ENCODE data around the gene DEDD2.

Gene DEDD2

DNA sequence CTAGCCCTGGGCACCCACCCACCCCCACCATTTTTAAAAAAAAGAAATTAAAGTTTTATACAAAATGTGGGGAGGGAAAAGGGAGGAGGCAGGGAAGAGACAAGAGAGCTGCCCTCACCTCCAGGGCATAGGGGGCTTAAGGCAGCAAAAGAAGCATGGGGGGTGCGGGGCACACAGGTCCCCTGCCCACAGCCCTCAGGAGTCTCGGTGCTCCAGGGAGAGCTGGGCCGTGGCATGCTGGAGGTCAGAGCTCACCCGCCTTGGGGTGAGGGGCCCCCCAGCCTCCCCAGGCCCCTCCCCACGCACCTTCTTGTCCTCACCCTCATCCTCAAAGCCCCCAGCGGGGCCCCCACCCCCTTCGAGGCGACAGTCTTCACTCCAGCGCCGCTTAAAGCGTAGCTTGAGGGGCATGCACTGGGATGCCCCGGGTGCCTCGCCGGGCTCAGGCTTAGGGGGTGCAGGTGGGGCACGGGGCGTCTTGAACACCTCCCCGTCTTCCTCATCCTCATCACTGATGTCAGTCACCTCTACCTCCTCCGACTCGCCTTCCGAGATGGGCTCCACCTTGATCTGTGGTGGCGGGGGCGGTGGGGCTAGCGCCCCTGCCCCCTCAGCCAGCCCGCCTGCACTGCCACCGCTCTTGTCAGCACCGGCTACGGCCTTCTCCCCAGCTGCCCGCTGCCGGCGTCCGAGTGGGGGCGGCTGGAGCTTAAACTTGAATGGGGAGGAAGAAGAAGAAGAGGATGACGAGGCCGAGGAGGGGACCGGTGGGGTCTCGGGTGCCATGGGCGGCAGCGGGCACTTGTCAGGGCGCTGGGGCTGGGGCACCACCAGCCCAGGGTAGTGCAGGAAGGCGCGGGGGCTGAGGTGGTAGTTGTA lies 31.0 kb upstream of the DEDD2 start:
- no peak for DNase-seq (ENCODE audit: low spot score)

DNA sequence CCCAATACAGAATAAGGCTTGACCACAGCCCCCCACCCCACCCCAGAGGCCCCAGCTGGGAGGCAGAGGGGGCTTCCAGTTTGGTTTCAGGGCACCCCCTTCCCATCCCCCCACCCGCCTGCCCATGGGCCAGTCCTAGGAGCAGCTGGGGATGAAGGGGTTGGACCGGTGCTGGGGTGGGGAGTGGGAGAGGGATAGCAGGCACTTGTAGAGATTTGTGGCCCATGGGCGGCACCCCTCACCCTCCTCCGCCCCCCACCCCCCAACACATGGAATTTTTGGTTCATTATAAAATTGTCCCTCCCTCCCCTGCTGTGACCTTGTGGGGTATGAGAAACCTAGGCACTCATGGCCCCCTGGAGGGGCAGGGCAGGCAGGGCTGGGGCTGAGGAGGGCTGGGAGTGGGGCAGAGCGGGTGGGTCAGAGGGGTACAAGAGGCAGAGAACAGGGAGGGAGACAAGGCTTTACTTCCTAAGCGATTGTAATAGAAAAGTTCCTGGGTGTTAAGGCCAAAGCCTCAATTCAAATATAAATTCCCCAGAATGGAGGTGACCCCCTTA lies 30.2 kb upstream of the DEDD2 start:
- DNase-seq (ENCODE audit: low spot score), result no peak

DNA sequence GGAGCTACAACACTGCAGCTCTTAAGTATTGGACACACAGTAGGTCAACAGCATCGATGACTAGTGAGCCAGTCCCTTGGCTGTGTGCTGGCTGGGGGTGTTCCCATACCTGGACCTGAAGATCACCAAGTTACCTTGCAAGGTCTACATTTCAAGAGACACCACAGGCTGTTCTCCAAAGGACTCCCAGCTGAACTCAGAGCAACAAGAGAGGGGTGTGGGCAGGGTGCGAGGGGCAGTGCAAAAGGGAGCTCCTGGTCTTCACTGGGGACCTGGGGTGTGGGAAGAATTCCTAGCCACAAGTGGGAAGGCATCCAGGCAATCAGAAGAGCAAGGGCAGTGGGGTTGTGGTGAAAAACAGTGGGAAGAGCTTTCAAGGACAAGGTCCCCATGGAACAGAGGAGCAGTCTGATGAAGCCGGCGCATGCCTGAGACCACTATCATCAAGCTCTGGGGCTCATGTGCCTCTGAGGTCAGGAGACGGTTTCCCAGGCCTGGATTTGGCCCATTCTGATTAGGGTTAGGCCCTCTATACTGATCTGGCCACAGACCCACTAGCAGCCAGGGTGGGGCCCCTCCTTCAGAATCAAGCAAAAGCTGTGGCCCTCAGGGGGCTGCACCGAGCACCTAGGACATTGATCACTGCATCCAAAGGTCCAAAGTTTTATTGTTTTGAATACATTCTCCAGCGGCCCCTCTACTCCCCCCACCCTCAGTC lies 29.6 kb upstream of the DEDD2 start:
- no peak for DNase-seq (ENCODE audit: low spot score)

DNA sequence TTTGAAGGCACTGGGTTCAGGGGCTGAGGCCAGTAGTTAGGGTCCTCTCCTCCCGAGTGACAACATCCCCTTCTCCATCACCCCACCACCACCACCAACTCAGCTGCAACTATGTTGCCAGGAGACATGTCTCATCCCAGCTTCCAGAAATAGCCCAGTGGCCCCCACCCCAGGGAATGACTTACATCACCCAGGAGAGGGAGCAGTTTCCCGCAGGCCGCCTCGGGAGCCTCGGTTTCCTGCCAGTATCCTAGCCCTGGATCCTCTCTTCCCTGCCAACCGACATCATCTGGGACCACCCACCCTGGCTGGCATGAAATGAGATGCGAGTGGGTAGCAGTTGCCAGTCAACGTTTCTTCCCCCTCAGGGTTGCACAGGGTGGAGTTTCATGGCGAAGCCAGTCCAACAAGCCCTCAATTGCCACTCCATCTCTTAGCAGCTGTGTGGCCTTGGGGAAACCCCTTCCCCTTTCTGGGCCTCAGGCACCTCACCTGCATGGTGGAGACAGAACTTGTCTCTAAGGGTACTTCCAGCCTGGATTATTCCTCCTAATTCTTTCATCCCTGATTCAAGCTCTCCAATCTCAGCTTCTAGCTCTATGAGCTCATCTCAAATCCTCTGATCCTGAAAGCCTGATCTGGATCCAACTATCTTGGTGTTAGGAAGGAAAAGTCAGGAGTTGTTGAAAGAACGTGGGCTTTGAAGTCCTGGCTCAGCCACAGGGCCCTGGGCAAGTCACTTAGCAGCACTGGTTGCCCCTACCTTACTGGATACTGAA lies 28.9 kb upstream of the DEDD2 start:
- DNase-seq (ENCODE audit: low spot score), result peak; percentile 89

DNA sequence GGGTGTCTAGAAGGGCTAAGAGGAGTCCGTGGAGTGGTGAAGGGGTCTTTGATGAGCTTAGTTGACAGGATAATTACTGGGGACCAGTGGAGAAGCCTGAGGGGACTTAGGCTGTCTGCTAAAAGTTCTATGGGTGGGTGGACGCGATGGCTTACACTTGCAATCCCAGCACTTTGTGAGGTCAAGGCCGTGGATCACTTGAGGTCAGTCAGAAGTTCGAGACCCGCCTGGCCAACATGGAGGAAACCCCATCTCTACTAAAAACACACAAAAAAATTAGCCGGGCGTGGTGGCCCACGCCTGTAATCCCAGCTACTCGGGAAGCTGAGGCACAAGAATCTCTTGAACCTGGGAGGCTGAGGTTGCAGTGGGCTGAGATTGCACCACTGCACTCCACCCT lies 27.8 kb upstream of the DEDD2 start:
- no peak for DNase-seq (ENCODE audit: low spot score)

DNA sequence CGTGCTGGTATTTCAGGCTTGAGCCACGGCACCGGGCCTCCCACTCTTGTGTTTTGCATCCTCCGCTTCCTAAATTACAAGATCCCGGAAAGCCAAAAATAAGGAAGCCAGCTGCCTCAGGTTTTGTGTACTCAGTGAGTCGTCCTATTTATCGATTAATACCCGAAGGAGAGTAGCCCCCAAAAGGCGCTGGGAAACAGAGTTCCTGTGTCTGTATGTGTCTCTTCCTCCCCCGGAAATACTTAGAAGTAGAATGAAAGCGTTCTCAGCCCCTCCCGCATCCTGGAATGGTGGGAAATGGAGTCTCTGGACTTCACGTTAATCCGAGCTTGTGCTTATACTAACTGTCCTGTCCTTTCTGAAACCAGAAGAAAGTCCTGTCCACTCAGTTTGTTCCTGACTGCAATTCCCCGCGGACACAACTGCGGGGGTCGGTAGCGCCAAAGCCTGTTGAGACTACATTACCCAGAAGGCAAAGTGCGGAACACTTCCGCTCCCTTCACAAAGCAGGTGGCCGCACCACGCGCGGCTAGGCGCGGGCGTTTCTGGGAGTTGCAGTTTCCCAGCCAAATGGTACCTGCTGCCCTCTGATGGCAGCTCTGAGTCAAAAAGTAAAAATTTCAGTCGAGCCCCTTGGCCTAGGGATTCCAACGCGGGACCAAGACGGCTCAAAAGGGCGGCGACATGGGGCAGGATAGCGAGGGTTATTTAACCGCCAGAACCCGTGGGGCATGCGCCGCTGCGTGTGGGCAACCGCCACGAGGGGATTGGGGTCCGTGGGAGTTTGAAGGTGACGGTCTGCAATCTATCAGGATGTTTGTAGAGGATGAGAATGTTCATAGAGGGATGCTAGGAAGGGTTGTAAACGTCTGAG lies 27.1 kb upstream of the DEDD2 start:
- DNase-seq (ENCODE audit: low spot score), result peak; percentile 96

DNA sequence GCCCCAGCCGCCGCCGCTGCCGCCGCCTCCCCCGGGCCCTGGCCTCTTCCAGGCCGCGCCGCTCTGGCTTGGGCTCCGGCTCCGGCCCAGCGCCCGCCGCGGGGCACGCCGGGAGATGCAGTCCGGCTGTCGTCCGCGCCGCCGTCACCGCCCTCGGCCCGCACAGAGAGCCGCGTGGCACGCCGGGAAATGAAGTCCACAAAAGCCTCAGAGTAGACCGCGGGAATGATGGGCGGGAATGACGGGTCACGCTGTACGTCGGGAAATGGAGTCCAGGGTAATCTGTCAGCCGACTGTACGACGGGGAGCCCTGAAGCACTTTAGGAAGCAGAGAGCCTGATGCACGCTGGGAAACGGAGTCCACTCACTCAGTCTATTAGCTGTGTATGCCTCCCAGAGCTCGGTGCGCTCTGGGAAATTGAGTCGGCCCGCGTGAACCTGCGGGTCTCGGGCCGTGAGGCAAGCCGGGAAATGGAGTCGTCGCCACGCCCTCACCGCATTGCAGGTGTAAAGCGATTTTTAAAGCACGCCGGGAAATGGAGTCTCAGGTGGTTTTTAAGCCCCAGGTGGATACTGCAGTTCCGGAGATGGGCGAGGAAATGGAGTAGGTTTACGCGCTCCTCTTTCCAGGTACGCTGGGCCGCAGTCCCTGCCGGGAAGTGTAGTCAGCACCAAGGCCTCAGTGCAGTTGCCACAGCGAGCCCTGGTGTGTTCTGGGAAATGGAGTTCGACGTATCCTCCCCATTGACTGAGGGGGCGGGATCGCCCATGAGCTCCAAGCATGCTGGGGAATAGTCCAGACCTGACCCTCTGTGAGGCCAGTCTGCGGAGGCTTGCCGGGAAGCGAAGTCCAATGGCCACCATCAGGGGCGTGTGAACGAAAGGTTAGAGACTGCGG lies 25.3 kb upstream of the DEDD2 start, which contains the start of gene GSK3A:
Gene GSK3A, minus strand, starts transcription at position 91 of the 898 bp plus-strand sequence. CDS start 137 bp downstream, outside the sequence.
- DNase-seq (ENCODE audit: low spot score), result peak; percentile 100

DNA sequence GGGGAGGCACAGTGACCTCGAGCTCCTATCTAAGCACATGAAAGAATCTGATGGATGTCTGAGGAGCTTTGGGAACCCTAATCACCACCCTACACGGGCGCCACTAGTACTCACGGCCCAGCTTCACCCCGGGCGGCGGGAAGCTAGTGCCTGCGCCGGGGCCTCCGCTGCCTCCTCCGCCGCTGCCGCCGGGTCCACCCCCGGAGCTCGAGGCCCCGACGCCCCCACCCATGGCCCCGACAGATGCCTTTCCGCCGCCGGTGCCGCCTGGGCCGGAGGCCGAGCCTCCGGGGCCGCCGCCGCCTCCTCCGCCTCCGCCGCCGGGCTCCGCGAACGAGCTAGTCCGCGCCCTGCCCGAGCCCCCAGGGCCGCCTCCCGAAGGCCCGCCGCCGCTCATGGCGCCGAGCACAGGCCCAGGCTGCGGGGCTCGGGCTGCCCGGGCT lies 24.6 kb upstream of the DEDD2 start:
- no peak for DNase-seq (ENCODE audit: low spot score)

DNA sequence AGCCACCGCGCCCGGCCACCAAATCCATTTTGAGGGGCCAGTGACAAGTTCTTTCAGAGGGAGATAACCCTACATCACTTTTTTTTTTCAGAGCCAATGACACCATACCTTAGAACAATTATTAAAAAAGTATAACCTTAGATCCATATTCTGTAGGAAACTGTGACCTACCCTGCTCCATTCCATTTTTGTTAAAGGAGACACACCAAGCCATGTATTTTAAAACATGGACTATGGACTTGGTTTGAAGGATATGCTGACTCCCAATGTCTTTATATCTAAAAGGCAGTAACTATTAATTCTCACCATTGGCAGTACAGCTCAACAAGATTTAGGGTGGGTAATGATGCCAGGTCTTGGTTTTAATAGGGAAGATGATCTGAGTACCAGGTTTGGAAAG lies 23.8 kb upstream of the DEDD2 start:
- no peak for DNase-seq (ENCODE audit: low spot score)

DNA sequence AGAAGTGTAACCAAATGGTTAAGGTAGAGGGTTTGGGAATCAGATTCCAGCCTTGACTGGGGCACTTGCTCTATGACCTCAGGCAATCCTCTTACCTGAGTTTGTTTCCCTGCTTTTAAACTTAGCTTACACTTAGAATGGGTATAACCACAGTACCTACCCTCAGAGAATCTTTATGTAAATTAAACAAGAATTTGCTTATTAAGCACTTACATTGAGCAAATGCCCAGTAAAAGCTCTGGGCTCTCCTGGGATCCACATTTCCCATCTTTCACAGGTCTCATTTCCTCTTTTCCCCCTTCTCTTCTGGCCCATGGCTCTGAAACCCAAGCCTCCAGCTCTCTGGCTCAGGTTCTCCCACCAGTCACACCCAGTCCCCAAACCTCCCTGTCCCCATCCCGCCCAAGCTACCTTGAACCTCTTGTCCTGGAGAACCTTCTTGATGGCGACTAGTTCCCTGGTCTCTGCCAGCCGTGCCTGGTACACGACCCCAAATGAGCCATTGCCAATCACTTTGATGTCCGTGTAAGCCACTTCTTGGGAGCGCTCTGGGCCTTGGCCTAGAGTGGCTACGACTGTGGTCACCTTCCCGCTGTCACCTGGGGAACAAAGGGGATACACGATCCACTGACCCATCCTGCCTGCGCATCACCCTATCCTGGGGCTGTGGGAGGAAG lies 22.2 kb upstream of the DEDD2 start:
- DNase-seq (ENCODE audit: low spot score), result no peak

DNA sequence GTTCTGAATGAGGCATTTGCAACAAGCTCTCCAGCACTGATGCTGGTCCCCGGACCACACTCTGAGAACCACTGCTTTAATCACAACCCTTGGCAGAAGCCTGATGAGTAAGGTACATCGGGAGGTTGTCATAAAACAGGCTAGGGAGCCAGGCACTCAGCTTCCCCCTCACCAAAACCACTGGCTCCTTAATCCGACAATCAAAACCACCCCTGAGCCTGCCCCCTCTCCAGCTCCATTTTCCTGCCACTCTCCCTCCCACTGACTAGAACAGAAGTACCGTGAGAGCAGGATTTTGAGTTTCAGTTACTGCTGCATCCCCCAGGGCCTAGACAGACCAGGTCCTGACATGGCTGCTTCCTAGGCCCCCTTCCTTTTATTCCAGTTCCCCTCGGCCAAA lies 17.7 kb upstream of the DEDD2 start:
- no peak for DNase-seq (ENCODE audit: low spot score)

DNA sequence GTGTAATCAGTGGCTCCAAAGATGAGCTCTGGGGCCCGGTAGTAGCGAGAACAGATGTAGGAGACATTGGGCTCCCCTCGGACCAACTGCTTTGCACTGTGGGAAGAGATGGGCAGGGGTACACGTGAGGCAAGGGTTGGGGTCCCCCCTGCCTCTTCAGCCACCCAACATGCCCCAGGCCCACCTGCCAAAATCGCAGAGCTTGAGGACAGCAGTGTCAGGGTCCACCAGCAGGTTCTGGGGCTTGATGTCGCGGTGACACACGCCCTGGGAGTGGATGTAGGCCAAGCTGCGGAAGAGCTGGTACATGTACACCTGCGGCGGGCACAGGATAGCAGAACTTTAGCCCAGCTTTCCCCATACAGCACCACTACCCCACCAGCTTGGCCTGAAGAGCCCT lies 16.9 kb upstream of the DEDD2 start:
- DNase-seq (ENCODE audit: low spot score), result no peak

DNA sequence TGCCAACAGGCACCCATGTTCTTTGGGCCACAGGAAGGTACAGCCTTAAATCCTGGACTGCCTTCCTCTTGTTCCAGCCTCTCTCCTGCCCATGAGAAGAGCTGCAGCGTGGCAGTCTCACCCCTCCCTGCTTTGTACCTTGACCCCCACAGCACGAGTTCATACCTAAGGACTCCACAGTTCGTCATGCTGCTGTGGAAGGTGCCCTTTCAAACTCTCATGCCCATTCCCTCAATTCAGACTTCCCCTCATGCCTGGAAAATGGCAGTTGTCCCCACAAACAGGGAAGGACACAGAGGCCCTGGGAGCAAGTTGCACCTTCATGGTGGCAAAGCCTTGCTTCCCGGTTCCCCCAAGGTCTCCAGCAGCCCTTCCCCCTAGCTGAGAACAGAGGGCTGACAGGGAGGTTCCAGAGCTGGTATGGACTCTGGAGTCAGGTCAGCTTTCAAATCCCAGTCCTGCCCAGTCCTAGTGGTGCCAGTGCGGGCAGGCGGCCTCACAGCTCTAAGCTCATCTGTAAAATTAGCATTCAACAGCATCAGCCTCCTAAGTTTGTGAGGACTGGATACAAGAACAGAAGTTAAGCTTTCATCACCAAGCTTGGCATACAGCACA lies 16.3 kb upstream of the DEDD2 start:
- no peak for DNase-seq (ENCODE audit: low spot score)

DNA sequence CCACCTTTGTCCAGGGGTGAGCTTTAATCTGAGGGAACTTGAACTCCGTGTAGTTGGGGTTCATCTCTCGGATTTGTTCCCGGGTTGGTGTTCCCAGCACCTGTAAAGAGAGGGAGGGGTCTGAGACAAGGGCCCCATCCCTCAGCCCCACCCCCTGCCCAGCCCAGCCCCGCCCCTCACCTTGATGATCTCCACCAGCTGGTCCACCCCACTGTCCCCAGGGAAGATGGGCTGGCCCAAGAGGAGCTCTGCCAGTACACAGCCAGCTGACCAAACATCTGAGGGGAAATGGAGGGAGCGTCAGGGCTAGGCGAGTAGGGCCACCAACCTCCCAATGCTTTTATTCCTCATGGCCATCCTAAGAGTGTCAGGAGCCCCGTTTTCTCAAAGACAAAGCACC lies 15.6 kb upstream of the DEDD2 start:
- DNase-seq (ENCODE audit: low spot score), result no peak

DNA sequence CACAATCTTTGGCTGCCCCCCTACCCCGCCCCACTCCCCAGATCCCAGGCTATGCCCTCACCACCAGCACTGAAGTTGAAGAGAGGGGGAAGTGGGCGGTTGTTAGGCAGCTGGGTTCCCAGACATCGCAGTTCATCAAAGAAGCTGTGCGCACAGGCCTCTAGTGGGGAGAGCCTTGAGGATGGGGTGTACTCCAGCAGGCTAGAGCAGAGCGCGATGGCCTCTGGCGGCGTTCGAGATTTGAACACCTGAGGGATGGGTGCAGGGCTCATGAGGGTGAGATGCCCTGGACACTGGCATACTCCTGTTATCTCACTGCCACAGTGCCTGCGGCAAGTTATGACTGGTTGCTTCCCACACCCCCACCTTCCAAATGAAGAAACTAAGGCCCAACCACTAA lies 15.0 kb upstream of the DEDD2 start:
- no peak for DNase-seq (ENCODE audit: low spot score)

DNA sequence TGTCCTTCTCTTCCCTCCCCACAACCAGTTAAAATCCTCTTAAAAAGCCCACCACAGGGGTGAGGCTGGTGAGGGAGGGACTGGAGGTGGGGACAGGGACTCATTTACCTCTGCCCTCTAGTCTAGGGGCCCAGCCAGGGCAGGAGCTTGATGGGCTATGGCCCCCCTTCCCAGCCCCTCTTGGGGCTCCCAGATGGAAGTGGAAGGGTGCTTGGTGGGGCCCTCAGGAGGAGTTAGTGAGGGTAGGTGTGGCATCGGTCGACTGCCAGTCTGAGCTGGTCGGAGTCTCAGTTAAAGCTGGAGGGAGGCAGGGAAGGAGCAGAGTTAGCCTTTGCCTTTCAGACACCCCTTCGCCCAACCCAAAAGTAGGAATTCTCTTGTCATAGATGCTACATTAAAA lies 13.1 kb upstream of the DEDD2 start:
- DNase-seq (ENCODE audit: low spot score), result no peak

DNA sequence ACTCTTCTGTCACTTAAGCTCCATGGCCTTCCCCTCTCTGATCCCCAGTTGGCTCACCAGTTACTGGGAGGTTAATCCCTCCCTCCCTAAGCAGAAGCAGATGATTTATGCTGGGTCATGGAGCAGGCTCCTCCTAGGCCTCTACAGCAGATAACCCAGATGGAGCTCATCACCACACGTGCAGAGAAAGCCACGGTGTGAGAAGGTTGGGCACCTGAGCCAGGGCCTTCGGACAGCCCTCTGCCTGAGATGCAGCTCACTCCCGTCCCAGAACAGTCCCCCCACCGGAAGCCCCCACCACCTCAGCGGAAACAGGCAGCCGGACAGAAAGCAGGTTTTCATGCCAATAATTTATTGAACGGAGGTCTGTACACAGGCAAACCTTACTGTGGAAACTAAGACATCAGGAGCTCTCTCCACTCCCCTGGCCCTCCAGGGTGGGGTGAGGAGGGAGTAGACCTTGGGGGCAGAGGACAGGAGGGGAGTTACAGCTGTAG lies 12.4 kb upstream of the DEDD2 start:
- no peak for DNase-seq (ENCODE audit: low spot score)

DNA sequence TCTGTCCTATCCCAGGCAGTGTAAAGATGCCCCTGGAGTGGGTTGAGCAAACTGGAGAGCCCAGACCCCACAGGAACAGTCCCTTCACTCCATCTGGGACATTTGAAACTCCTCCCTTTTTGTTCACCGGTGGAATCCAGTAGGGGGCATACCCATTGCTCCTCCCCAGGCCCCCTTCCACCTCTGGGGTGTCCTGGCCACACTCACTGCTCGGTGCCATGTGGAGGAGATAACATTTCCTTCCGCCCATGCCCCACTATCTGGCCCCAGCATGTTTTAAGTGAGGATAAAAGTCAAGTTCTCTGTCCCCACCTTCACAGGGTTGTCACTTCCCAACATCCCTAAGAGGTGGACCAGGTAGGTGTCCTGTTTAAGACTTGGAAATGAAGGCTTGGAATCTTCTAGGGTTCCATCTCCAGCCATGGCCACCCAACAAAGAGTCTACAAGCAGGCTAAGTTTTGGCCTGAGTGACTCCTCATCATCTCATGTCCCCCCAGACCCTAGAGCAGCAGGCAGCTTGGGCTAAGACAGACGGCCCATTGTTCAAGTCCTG lies 11.9 kb upstream of the DEDD2 start:
- no peak for DNase-seq (ENCODE audit: low spot score)

DNA sequence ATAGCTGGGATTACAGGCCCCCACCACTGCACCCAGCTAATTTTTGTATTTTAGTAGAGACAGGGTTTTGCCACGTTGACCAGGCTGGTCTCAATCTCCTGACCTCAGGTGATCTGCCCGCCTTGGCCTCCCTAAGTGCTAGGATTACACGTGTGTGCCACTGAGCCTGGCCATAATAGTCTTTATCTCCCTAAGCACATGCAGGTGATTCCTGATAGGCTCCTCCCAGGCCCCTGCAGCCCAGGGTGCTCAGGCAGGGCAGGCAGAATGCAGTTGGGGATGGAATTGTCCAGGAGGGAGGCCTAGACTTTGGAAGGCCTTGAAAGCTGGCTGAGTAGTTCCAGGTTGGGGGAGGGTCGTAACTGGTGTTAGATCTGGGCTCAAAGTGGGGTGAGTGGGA lies 11.2 kb upstream of the DEDD2 start:
- no peak for DNase-seq (ENCODE audit: low spot score)
